Psoas muscle (tissue), 8 donors: ENCODE data around the gene KLHL4. TPM values are rescaled to one million over a fixed set of nuclear protein-coding genes. Genes with fewer than 3 reads are reported as not detected.

ENCODE experiments used
- ATAC-seq, 4 donors: fragments of 200-7000 bp; cut with Tn5 transposase; one replicate each; pipeline ENCODE4 v1.9.1; 2020; ENCODE audit warnings: moderate library complexity in 3 of 4, mild to moderate bottlenecking in 2 of 4
- DNase-seq, 2 donors: peaks; one replicate each; pipeline ENCODE4 v3.0.0-alpha.2; 2020
- H3K27ac ChIP-seq: fragments of 200-600 bp; one replicate; pipeline ENCODE4 v1.8.0; 2022
- H3K27me3 ChIP-seq, 3 donors: fragments of 200-600 bp in 1 of 3; one replicate each; pipeline versions ENCODE4 v1.6.1 to v1.8.0; 2013 to 2022; ENCODE audit warnings: low read length in 2 of 3, mild to moderate bottlenecking in 2 of 3, moderate library complexity in 1 of 3; ENCODE audit not compliant: insufficient read depth in 3 of 3
- H3K36me3 ChIP-seq, 2 donors: fragments of 200-600 bp in 1 of 2; one replicate each; pipeline versions ENCODE4 v1.6.1 to v1.8.0; 2013 to 2022; ENCODE audit warnings: low read depth in 1 of 2, mild to moderate bottlenecking in 1 of 2, moderate library complexity in 1 of 2; ENCODE audit not compliant: insufficient read depth in 1 of 2
- H3K4me1 ChIP-seq: fragments of 200-600 bp; one replicate; pipeline ENCODE4 v1.8.0; 2022
- H3K4me3 ChIP-seq: fragments of 200-600 bp; one replicate; pipeline ENCODE4 v1.8.0; 2022; ENCODE audit warnings: mild to moderate bottlenecking
- H3K9me3 ChIP-seq: fragments of 200-600 bp; one replicate; pipeline ENCODE4 v1.8.0; 2022
- WGBS, 3 donors: extraction: QIAGEN DNeasy Blood & Tissue Kit; methylation state at CpG; one replicate each; pipeline versions ENCODE4 v1.1.6 to v1.1.7; 2013; 5-methylcytosine and 5-hydroxymethylcytosine counted together
- intact Hi-C, 2 donors: fragments of 100-400 bp; cut with DNase I; formaldehyde crosslinking; loops; one replicate each; pipeline versions ENCODE4 v1.11.0 to v1.14.2; 2022
- polyA plus RNA-seq, 3 donors: library from polyadenylated mRNA; stranded (reverse); fragments of 200-250 nt; gene quantifications; one replicate each; pipeline ENCODE4 v1.2.3, GENCODE V29; 2013
- total RNA-seq, 4 donors: library from RNA; stranded (reverse); fragmentation: NEBNext Ultra II Directional in 2 of 4; extraction: Animal tissue kit (Norgen Biotek cat#: 25700) in 2 of 4; gene quantifications; one replicate each; pipeline versions ENCODE4 v1.2.1 to v1.2.4, GENCODE V29; 2021 to 2023
- TF ChIP-seq, protein P1 (sequence below): fragments of 200-600 bp; IDR thresholded peaks from one replicate; pipeline ENCODE4 v1.8.0; 2022; ENCODE audit warnings: antibody characterized with exemption
- donor health status: healthy with polysubstance abuse.
- donor health status: DM: no; HTN: no; CAD: no; lungs with moderate emphysema.
- donor health status: Bipolar disorder and iron deficiency.
- donor health status: healthy.
- donor health status: DM: yes; HTN: yes; CAD: no.
- donor health status: DM: no; HTN: no; CAD: no.
- donor health status: DM: no; HTN: no; CAD: no.
- donor health status: DM: yes; HTN: yes; CAD: no.

KLHL4 gene
- total and polyA plus RNA-seq, 7 donors = 0.03 to 1.4 (median 0.22) TPM

DNA sequence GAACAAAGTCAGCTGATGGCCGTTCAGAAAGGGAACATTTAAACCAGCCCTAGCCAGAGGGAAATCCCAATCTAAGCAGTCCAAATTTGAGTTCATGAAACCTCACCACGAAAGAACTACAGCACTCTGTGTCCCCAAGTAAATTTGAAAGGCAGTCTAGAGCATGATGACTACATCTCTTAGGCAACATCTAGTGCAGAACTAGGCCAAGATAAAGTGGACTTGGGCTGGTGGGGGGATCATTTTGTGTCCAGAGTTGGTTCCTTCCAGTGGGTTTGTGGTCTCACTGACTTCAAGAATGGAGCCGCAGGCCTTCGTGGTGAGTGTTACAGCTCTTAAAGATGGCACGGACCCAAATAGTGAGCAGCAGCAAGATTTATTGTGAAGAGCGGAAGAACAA, 64.9 kb downstream of the KLHL4 start:
- intact Hi-C loops = no loop called here
- H3K4me1 ChIP-seq = no peaks in the 10 kb centered on the region
- no peaks in the 10 kb centered on the region for H3K36me3 ChIP-seq
- H3K27ac ChIP-seq = no peak overlapping the region
- TF ChIP-seq, protein P1, sequence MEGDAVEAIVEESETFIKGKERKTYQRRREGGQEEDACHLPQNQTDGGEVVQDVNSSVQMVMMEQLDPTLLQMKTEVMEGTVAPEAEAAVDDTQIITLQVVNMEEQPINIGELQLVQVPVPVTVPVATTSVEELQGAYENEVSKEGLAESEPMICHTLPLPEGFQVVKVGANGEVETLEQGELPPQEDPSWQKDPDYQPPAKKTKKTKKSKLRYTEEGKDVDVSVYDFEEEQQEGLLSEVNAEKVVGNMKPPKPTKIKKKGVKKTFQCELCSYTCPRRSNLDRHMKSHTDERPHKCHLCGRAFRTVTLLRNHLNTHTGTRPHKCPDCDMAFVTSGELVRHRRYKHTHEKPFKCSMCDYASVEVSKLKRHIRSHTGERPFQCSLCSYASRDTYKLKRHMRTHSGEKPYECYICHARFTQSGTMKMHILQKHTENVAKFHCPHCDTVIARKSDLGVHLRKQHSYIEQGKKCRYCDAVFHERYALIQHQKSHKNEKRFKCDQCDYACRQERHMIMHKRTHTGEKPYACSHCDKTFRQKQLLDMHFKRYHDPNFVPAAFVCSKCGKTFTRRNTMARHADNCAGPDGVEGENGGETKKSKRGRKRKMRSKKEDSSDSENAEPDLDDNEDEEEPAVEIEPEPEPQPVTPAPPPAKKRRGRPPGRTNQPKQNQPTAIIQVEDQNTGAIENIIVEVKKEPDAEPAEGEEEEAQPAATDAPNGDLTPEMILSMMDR = no peak
- H3K4me3 ChIP-seq = no peak overlapping the region
- H3K9me3 ChIP-seq = no peaks in the 10 kb centered on the region
- DNase-seq (no peak), ATAC-seq (no peak)
- H3K27me3 ChIP-seq = no peaks in the 10 kb centered on the region
- WGBS, 3 donors = 73 to 91% (median 89%) methylated on average over 6 of the region's 6 CpGs

GRCh38 chrX:87583679-87584078, 66.1 kb downstream of the KLHL4 start:
- 41 to 100% (median 93%) methylated on average over 1 of the region's 1 CpG for WGBS, 3 donors
- H3K36me3 ChIP-seq = no peaks in the 10 kb centered on the region
- no peaks in the 10 kb centered on the region for H3K4me1 ChIP-seq
- no peaks in the 10 kb centered on the region for H3K9me3 ChIP-seq
- DNase-seq (no peak), ATAC-seq (no peak)
- no peak overlapping the region for H3K27ac ChIP-seq
- no peaks in the 10 kb centered on the region for H3K27me3 ChIP-seq
- intact Hi-C loops = no loop called here
- H3K4me3 ChIP-seq = no peak overlapping the region
- TF ChIP-seq, protein P1 = peak; percentile 25

GRCh38 chrX:87616371-87616770, 98.8 kb downstream of the KLHL4 start:
- H3K27me3 ChIP-seq = no peaks in the 10 kb centered on the region
- WGBS, 3 donors = 4 to 18% (median 7%) methylated on average over 2 of the region's 2 CpGs
- no peaks in the 10 kb centered on the region for H3K9me3 ChIP-seq
- DNase-seq (no peak), ATAC-seq (no peak)
- no peaks in the 10 kb centered on the region for H3K4me1 ChIP-seq
- no peak overlapping the region for H3K27ac ChIP-seq
- H3K36me3 ChIP-seq = no peaks in the 10 kb centered on the region
- intact Hi-C loops = no loop called here
- no peak overlapping the region for H3K4me3 ChIP-seq
- TF ChIP-seq, protein P1 = no peak

GRCh38 chrX:87621697-87622096, 104.1 kb downstream of the KLHL4 start:
- no peak for ATAC-seq
- intact Hi-C loops = no loop called here
- 14 to 18% (median 15%) methylated on average over 2 of the region's 2 CpGs for WGBS, 3 donors
- H3K4me1 ChIP-seq = no peaks in the 10 kb centered on the region
- no peak overlapping the region for H3K27ac ChIP-seq
- no peaks in the 10 kb centered on the region for H3K9me3 ChIP-seq
- H3K36me3 ChIP-seq = no peaks in the 10 kb centered on the region
- H3K27me3 ChIP-seq = no peaks in the 10 kb centered on the region
- TF ChIP-seq, protein P1 = no peak
- no peak for DNase-seq
- H3K4me3 ChIP-seq = no peak overlapping the region

- H3K36me3 ChIP-seq = no peaks in the 10 kb centered on the region
- no peak for ATAC-seq
- no peaks in the 10 kb centered on the region for H3K4me1 ChIP-seq
- H3K4me3 ChIP-seq = no peak overlapping the region
- no peaks in the 10 kb centered on the region for H3K27me3 ChIP-seq
- WGBS, 3 donors = 64 to 85% (median 81%) methylated on average over 3 of the region's 3 CpGs
- no peak overlapping the region for H3K27ac ChIP-seq
- intact Hi-C loops = no loop called here
- TF ChIP-seq, protein P1 = no peak
- H3K9me3 ChIP-seq = no peaks in the 10 kb centered on the region
- no peak for DNase-seq
Measured at GRCh38 chrX:87626996-87627395, 109.4 kb downstream of the KLHL4 start.
